Jurkat, Clone E6-1 (cell line): Measurements from ENCODE around the gene INSIG2.

Experiments used
- DNase-seq: peaks from one replicate; pipeline ENCODE4 v3.0.0-alpha.2; 2011; ENCODE audit warnings: low read depth, low spot score
- H3K4me3 ChIP-seq: 2 replicates; pipeline ENCODE4 v1.5.1; 2011; ENCODE audit warnings: mild to moderate bottlenecking, low read length, control low read depth, moderate library complexity

Gene INSIG2

GRCh38 chr2:118121986-118122524 lies 33.8 kb downstream of the INSIG2 start:
- DNase-seq: no peak
- H3K4me3 ChIP-seq: no peak overlapping the region

GRCh38 chr2:118122594-118123281 lies 34.5 kb downstream of the INSIG2 start:
- H3K4me3 ChIP-seq: no peak overlapping the region
- no peak for DNase-seq

GRCh38 chr2:118123561-118124232 lies 35.4 kb downstream of the INSIG2 start:
- H3K4me3 ChIP-seq: no peak overlapping the region
- DNase-seq: no peak

- H3K4me3 ChIP-seq: no peak overlapping the region
Measured at GRCh38 chr2:118124288-118124891, 36.1 kb downstream of the INSIG2 start.

GRCh38 chr2:118127250-118127649 lies 39.0 kb downstream of the INSIG2 start:
- no peak for DNase-seq

More at GRCh38 chr2:118124288-118124891, 36.1 kb downstream of the INSIG2 start:
- DNase-seq: no peak

GRCh38 chr2:118128826-118129225 lies 40.6 kb downstream of the INSIG2 start:
- H3K4me3 ChIP-seq: no peak overlapping the region
- DNase-seq: no peak

More at GRCh38 chr2:118127250-118127649, 39.0 kb downstream of the INSIG2 start:
- H3K4me3 ChIP-seq: no peak overlapping the region

GRCh38 chr2:118130385-118130784 lies 42.1 kb downstream of the INSIG2 start:
- no peak for DNase-seq
- H3K4me3 ChIP-seq: no peak overlapping the region

GRCh38 chr2:118131771-118132170 lies 43.5 kb downstream of the INSIG2 start:
- no peak overlapping the region for H3K4me3 ChIP-seq
- no peak for DNase-seq

GRCh38 chr2:118133916-118134315 lies 45.6 kb downstream of the INSIG2 start:
- no peak for DNase-seq
- no peak overlapping the region for H3K4me3 ChIP-seq

GRCh38 chr2:118134650-118135049 lies 46.4 kb downstream of the INSIG2 start:
- no peak overlapping the region for H3K4me3 ChIP-seq
- DNase-seq: no peak

GRCh38 chr2:118145207-118145606 lies 56.9 kb downstream of the INSIG2 start:
- DNase-seq: no peak
- no peak overlapping the region for H3K4me3 ChIP-seq

- no peak for DNase-seq
- no peak overlapping the region for H3K4me3 ChIP-seq
Measured at GRCh38 chr2:118145806-118146205, 57.5 kb downstream of the INSIG2 start.

GRCh38 chr2:118146315-118147283 lies 58.3 kb downstream of the INSIG2 start:
- H3K4me3 ChIP-seq: no peak overlapping the region
- no peak for DNase-seq

GRCh38 chr2:118148133-118148532 lies 59.9 kb downstream of the INSIG2 start:
- no peak for DNase-seq
- no peak overlapping the region for H3K4me3 ChIP-seq

GRCh38 chr2:118148809-118149208 lies 60.5 kb downstream of the INSIG2 start:
- DNase-seq: no peak
- H3K4me3 ChIP-seq: no peak overlapping the region

GRCh38 chr2:118150294-118150693 lies 62.0 kb downstream of the INSIG2 start:
- DNase-seq: no peak
- no peak overlapping the region for H3K4me3 ChIP-seq

- no peak for DNase-seq
- H3K4me3 ChIP-seq: no peak overlapping the region
Measured at GRCh38 chr2:118151831-118152230, 63.6 kb downstream of the INSIG2 start.

GRCh38 chr2:118153433-118153832 lies 65.2 kb downstream of the INSIG2 start:
- no peak for DNase-seq
- no peak overlapping the region for H3K4me3 ChIP-seq

GRCh38 chr2:118154176-118154575 lies 65.9 kb downstream of the INSIG2 start:
- H3K4me3 ChIP-seq: no peak overlapping the region
- DNase-seq: no peak
